Large intestine (tissue), 3 donors: Measurements from ENCODE around the gene SMPD3. TPM values are rescaled to one million over a fixed set of nuclear protein-coding genes. Genes with fewer than 3 reads are reported as not detected.
A peak's percentile ranks its signal among the peaks of the same experiment; 100 is the strongest.

ENCODE experiments used
- DNase-seq, 2 donors: peaks; one replicate each; pipeline versions ENCODE4 v3.0.0 to v3.0.0-alpha.2; 2013
- H3K27ac ChIP-seq: one replicate; pipeline ENCODE4 v1.5.1; 2013; ENCODE audit warnings: low read length
- H3K27me3 ChIP-seq: 2 replicates; pipeline ENCODE4 v1.6.1; 2013; ENCODE audit warnings: low read length; ENCODE audit not compliant: control insufficient read depth, insufficient read depth
- H3K36me3 ChIP-seq: 2 replicates; pipeline ENCODE4 v1.6.1; 2013; ENCODE audit warnings: low read length; ENCODE audit not compliant: control insufficient read depth, insufficient read depth
- H3K4me1 ChIP-seq: one replicate; pipeline ENCODE4 v1.6.1; 2013; ENCODE audit warnings: low read length; ENCODE audit not compliant: control insufficient read depth, insufficient read depth
- H3K4me3 ChIP-seq: one replicate; pipeline ENCODE4 v1.5.1; 2013; ENCODE audit warnings: low read length
- H3K9me3 ChIP-seq: one replicate; pipeline ENCODE4 v1.6.1; 2013; ENCODE audit warnings: mild to moderate bottlenecking, low read depth, low read length, moderate library complexity; ENCODE audit not compliant: control insufficient read depth
- WGBS: methylation state at CpG from one replicate; pipeline ENCODE4 v1.1.5; 2013; ENCODE audit warnings: low lambda C conversion rate; ENCODE audit not compliant: insufficient coverage; 5-methylcytosine and 5-hydroxymethylcytosine counted together
- polyA plus RNA-seq: library from polyadenylated mRNA; unstranded; fragments of 120-200 nt; gene quantifications from one replicate; pipeline ENCODE4 v1.2.1, GENCODE V29; 2013

The SMPD3 gene
- polyA plus RNA-seq, 1 donor = 49.4 TPM

GRCh38 chr16:68403704-68404103, 44.6 kb downstream of the SMPD3 start:
- no peak overlapping the region for H3K27ac ChIP-seq
- WGBS = no CpG with 5 or more reads among the region's 3 CpGs
- no peaks in the 10 kb centered on the region for H3K9me3 ChIP-seq
- H3K36me3 ChIP-seq = no peaks in the 10 kb centered on the region
- peaks cover 3% of the 10 kb centered on the region for H3K27me3 ChIP-seq
- no peak for DNase-seq
- H3K4me1 ChIP-seq = no peaks in the 10 kb centered on the region
- no peak overlapping the region for H3K4me3 ChIP-seq

- Histone ChIP-seq H3K4me1 (no peaks in the 10 kb centered on the region), H3K9me3 (no peaks in the 10 kb centered on the region), H3K27ac (no peak overlapping the region), H3K36me3 (no peaks in the 10 kb centered on the region), H3K27me3 (peaks cover 3% of the 10 kb centered on the region), H3K4me3 (no peak overlapping the region)
- WGBS = no CpG with 5 or more reads among the region's 1 CpG
- DNase-seq = no peak
These were observed 45.1 kb downstream of the SMPD3 start for GRCh38 chr16:68403177-68403576.

- WGBS = 100% methylated on average over 1 of the region's 3 CpGs
- Histone ChIP-seq H3K36me3 (no peaks in the 10 kb centered on the region), H3K9me3 (no peaks in the 10 kb centered on the region), H3K27me3 (peaks cover 3% of the 10 kb centered on the region), H3K4me1 (no peaks in the 10 kb centered on the region), H3K4me3 (no peak overlapping the region), H3K27ac (no peak overlapping the region)
- DNase-seq = no peak
These were observed 45.6 kb downstream of the SMPD3 start for GRCh38 chr16:68402748-68403040.

DNA sequence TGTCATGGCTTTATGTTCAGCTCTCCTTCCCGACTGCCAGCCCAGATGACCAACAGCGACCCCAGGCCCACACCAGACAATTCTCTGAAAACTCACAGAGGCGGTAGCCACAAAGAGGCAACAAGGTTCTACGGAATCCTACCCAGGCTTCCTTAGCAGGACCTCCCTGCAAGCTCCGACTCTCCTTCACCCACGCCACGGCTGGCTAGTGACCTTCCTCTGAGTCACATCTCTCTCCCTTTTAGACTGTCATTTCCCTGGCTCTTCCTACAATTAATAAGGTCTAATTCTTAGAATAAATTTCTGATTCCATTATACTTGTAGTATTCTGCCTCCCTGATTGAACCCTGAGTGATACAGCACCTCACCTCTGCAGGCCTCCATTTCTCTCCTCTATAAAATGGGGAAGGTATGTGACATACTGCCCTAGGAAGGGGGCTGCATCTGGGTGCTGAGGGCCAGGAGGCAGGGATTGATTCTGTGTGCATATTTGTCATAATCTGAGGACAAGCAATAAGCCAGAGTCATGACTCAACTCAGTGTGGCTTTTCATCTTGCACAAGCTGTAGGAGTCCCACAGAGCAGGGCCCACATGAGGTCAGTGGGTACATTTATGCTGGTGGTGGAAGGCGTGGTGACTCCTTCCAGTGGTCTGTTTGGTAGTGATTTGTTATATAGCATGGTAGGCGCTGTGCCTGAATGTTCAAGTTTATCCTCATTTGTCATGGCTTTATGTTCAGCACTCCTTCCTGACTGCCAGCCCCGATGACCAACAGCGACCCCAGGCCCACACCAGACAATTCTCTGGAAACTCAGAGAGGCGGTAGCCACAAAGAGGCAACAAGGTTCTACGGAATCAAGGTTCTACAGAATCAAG, 46.2 kb downstream of the SMPD3 start:
- no peak for DNase-seq
- WGBS = no CpG with 5 or more reads among the region's 13 CpGs
- Histone ChIP-seq H3K27ac (no peak overlapping the region), H3K27me3 (peaks cover 3% of the 10 kb centered on the region), H3K36me3 (no peaks in the 10 kb centered on the region), H3K4me3 (no peak overlapping the region), H3K9me3 (no peaks in the 10 kb centered on the region), H3K4me1 (no peaks in the 10 kb centered on the region)

GRCh38 chr16:68400924-68401460, 47.3 kb downstream of the SMPD3 start:
- no peak for DNase-seq
- Histone ChIP-seq H3K27me3 (no peaks in the 10 kb centered on the region), H3K27ac (no peak overlapping the region), H3K4me3 (no peak overlapping the region), H3K9me3 (no peaks in the 10 kb centered on the region), H3K4me1 (peaks cover 5% of the 10 kb centered on the region), H3K36me3 (no peaks in the 10 kb centered on the region)
- WGBS = 100% methylated on average over 1 of the region's 5 CpGs

GRCh38 chr16:68400083-68400923, 48.0 kb downstream of the SMPD3 start:
- Histone ChIP-seq H3K36me3 (no peaks in the 10 kb centered on the region), H3K27ac (no peak overlapping the region), H3K4me3 (no peak overlapping the region), H3K9me3 (no peaks in the 10 kb centered on the region), H3K4me1 (peaks cover 8% of the 10 kb centered on the region), H3K27me3 (no peaks in the 10 kb centered on the region)
- no peak for DNase-seq
- WGBS = no CpG with 5 or more reads among the region's 5 CpGs

DNA sequence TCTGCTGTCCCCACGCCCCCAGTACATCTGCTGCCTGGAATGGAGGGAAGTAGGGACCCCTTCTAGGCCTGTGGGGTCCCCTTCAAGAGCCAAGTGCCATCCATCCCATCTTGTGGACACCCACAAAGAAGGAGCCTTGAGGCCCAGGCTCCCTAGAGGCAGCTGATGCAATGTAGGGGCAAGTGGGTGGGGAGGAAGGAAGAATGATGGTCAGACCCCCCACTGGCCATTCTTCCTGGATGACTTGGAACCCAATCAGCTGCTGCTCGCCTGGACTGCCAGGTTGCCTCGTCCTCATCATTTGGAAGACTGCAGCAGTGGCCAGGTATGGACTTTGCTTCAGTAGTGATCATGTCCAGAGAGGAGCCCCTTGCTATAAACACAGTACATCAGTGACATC, 48.9 kb downstream of the SMPD3 start:
- no peak overlapping the region for H3K27ac ChIP-seq
- no peaks in the 10 kb centered on the region for H3K36me3 ChIP-seq
- no CpG with 5 or more reads among the region's 3 CpGs for WGBS
- no peak for DNase-seq
- no peak overlapping the region for H3K4me3 ChIP-seq
- H3K9me3 ChIP-seq = no peaks in the 10 kb centered on the region
- peaks cover 8% of the 10 kb centered on the region for H3K4me1 ChIP-seq
- no peaks in the 10 kb centered on the region for H3K27me3 ChIP-seq

GRCh38 chr16:68397710-68398201, 50.6 kb downstream of the SMPD3 start:
- no peaks in the 10 kb centered on the region for H3K9me3 ChIP-seq
- no CpG with 5 or more reads among the region's 6 CpGs for WGBS
- peaks cover 8% of the 10 kb centered on the region for H3K4me1 ChIP-seq
- H3K4me3 ChIP-seq = no peak overlapping the region
- no peak for DNase-seq
- H3K27ac ChIP-seq = no peak overlapping the region
- no peaks in the 10 kb centered on the region for H3K36me3 ChIP-seq
- no peaks in the 10 kb centered on the region for H3K27me3 ChIP-seq

GRCh38 chr16:68396481-68396880, 51.8 kb downstream of the SMPD3 start:
- no peaks in the 10 kb centered on the region for H3K36me3 ChIP-seq
- H3K9me3 ChIP-seq = no peaks in the 10 kb centered on the region
- H3K4me1 ChIP-seq = peaks cover 8% of the 10 kb centered on the region
- H3K27ac ChIP-seq = no peak overlapping the region
- peak in 1 of 2 donors; percentile 27 for DNase-seq
- H3K4me3 ChIP-seq = no peak overlapping the region
- no peaks in the 10 kb centered on the region for H3K27me3 ChIP-seq
- 0% methylated on average over 1 of the region's 6 CpGs for WGBS

DNA sequence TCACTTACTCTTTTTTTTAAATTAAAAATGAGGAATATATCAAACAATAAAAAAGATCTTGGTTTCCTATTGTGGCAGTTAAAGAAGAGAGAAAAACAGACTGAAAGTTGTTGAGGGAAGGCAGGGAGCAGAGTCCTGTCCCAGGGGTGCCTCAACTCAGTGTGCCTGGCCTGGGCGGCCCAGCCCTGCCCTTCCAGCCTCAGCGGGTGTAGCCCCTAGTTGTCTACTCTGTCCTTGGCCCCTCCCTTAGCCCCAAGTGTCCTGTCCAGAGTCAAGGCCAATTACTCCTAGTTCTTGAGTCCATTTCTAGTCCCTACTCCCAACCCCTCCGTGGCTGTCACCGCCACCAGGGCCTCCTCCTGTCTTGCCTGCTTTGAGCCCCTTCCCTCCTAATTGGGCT, 52.5 kb downstream of the SMPD3 start:
- H3K4me3 ChIP-seq = no peak overlapping the region
- H3K27me3 ChIP-seq = no peaks in the 10 kb centered on the region
- no CpG with 5 or more reads among the region's 4 CpGs for WGBS
- H3K27ac ChIP-seq = no peak overlapping the region
- no peaks in the 10 kb centered on the region for H3K36me3 ChIP-seq
- peaks cover 8% of the 10 kb centered on the region for H3K4me1 ChIP-seq
- peak in 1 of 2 donors; percentile 37 for DNase-seq
- H3K9me3 ChIP-seq = no peaks in the 10 kb centered on the region
